Mesodermal cell (in vitro differentiated cells): ENCODE data around the gene INTS14.

Source experiments
- H3K27ac ChIP-seq: 2 replicates; pipeline ENCODE4 v1.7.0; 2013; ENCODE audit warnings: mild to moderate bottlenecking, low read depth, low read length, moderate library complexity; ENCODE audit not compliant: severe bottlenecking
- H3K36me3 ChIP-seq: 2 replicates; pipeline ENCODE4 v1.7.1; 2013; ENCODE audit warnings: mild to moderate bottlenecking, low read length, moderate library complexity; ENCODE audit not compliant: control insufficient read depth, insufficient read depth
- H3K4me1 ChIP-seq: one replicate; pipeline ENCODE4 v1.7.1; 2013; ENCODE audit warnings: mild to moderate bottlenecking, low read length; ENCODE audit not compliant: insufficient read depth, control insufficient read depth, poor library complexity, severe bottlenecking
- H3K4me3 ChIP-seq: 2 replicates; pipeline ENCODE4 v1.7.0; 2013; ENCODE audit warnings: low read length, control low read depth, mild to moderate bottlenecking; ENCODE audit not compliant: insufficient read depth, poor library complexity, severe bottlenecking; ENCODE audit errors: extremely low read depth
- H3K9me3 ChIP-seq: 2 replicates; pipeline ENCODE4 v1.7.1; 2013; ENCODE audit warnings: mild to moderate bottlenecking, low read length, moderate library complexity; ENCODE audit not compliant: control insufficient read depth
- WGBS, 2 experiments: methylation state at CpG; one replicate each; pipeline ENCODE4 v1.1.5; 2013; ENCODE audit warnings: missing lambda C conversion rate in 2 of 2; ENCODE audit not compliant: insufficient coverage in 2 of 2; 5-methylcytosine and 5-hydroxymethylcytosine counted together

Gene INTS14

GRCh38 chr15:65578904-65579728 lies 31.8 kb downstream of the INTS14 start:
- Histone ChIP-seq H3K36me3 (peaks cover 52% of the 10 kb centered on the region), H3K27ac (peak overlapping the region; percentile 84), H3K9me3 (no peaks in the 10 kb centered on the region), H3K4me3 (no peak overlapping the region), H3K4me1 (peaks cover 29% of the 10 kb centered on the region)
- 83 to 87% methylated on average over 5 to 8 of the region's 8 CpGs for WGBS, 2 experiments

GRCh38 chr15:65577129-65577996 lies 33.6 kb downstream of the INTS14 start:
- Histone ChIP-seq H3K4me1 (peaks cover 23% of the 10 kb centered on the region), H3K36me3 (peaks cover 66% of the 10 kb centered on the region), H3K9me3 (no peaks in the 10 kb centered on the region), H3K4me3 (no peak overlapping the region), H3K27ac (peak overlapping the region; percentile 13)
- WGBS, 2 experiments = 83 to 100% methylated on average over 1 to 3 of the region's 6 CpGs

DNA sequence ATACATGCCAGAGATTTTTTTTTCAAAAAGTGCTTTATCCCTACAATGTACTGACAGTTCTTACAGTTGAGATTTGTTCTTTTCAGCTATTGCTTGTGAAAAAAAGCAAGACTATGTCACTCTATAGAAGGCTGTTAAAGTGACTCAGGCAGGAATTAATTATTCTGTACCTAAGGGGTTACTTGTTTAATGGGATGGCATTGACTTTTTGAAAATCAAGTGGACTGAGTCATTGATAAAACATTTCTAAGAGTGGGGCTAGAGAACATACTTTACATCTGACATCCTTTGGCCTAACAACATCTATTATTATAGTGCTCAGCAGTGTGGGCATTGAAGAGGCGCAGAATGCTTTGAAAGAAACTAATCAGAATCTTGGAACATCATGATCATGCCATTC lies 34.3 kb downstream of the INTS14 start:
- WGBS, 2 experiments = 83% methylated on average over 1 of the region's 1 CpG; no CpG with 5 or more reads in 1 of the 2 experiments
- Histone ChIP-seq H3K36me3 (peaks cover 67% of the 10 kb centered on the region), H3K4me1 (peaks cover 23% of the 10 kb centered on the region), H3K27ac (no peak overlapping the region), H3K4me3 (no peak overlapping the region), H3K9me3 (no peaks in the 10 kb centered on the region)

DNA sequence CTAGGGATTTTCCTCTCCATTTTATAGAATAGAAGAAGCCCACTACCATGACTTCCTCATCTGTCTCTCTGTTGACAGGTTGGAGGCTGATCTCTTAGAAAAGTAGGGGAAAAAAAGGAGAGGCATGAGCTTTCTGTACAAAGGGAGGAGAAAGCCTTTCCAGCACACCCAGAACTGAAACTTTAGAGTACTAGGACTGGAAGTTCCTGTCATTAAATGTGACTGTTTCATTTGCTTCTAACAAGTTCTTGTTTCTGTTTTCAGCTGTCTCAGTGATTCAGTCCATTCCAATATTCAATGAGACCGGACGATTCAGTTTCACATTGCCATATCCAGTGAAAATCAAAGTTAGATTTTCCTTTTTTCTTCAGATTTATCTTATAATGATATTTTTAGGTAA lies 39.0 kb downstream of the INTS14 start:
- Histone ChIP-seq H3K9me3 (no peaks in the 10 kb centered on the region), H3K4me1 (no peaks in the 10 kb centered on the region), H3K4me3 (no peak overlapping the region), H3K27ac (no peak overlapping the region), H3K36me3 (peaks cover 79% of the 10 kb centered on the region)
- no CpG with 5 or more reads among the region's 2 CpGs for WGBS, 2 experiments

DNA sequence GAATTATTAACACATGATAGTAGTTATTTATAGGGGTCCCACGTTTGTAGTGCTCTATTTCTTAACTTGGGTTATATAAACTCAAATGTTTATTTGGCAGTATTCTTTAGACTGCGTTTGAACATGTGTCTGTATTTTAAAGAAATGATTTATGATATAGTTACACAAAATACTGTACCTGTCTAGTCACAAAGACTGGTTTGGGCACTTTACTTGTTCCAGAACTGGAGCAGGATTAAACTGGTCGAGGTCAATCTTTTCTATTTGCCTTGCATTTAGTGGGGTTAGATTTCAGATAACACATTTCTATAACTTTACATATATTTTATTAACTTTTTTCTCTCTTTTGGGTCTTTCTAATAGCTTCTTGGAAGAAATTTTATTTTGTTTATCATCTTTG lies 41.2 kb downstream of the INTS14 start:
- Histone ChIP-seq H3K9me3 (no peaks in the 10 kb centered on the region), H3K36me3 (peaks cover 94% of the 10 kb centered on the region), H3K4me3 (no peak overlapping the region), H3K27ac (no peak overlapping the region), H3K4me1 (no peaks in the 10 kb centered on the region)
- WGBS, 2 experiments = no CpG with 5 or more reads among the region's 3 CpGs

- no peak overlapping the region for H3K4me3 ChIP-seq
- H3K27ac ChIP-seq = no peak overlapping the region
- 100% methylated on average over 3 to 4 of the region's 6 CpGs for WGBS, 2 experiments
- H3K4me1 ChIP-seq = no peaks in the 10 kb centered on the region
- no peaks in the 10 kb centered on the region for H3K9me3 ChIP-seq
- H3K36me3 ChIP-seq = peaks cover 96% of the 10 kb centered on the region
Measured at GRCh38 chr15:65561934-65562333, 49.0 kb downstream of the INTS14 start.

DNA sequence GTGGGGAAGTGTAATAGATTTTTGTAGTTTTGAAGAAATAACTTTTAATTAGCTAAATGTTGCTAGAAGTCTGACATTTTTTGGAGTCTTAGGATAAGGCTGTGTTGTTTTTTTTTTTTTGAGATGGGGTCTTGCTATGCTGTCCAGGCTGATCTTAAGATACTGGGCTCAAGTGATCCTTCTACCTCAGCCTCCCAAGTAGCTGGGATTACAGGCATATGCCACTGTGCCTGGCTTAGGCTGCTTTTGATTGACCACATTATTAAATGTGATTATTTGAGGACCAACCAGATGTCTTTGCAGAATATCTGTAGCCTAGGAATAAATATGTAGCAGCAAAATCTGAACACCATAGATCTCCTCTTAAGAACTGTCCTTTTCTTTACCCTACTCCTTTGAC lies 51.0 kb downstream of the INTS14 start:
- Histone ChIP-seq H3K4me3 (no peak overlapping the region), H3K27ac (no peak overlapping the region), H3K36me3 (peaks cover 98% of the 10 kb centered on the region), H3K9me3 (no peaks in the 10 kb centered on the region), H3K4me1 (no peaks in the 10 kb centered on the region)

DNA sequence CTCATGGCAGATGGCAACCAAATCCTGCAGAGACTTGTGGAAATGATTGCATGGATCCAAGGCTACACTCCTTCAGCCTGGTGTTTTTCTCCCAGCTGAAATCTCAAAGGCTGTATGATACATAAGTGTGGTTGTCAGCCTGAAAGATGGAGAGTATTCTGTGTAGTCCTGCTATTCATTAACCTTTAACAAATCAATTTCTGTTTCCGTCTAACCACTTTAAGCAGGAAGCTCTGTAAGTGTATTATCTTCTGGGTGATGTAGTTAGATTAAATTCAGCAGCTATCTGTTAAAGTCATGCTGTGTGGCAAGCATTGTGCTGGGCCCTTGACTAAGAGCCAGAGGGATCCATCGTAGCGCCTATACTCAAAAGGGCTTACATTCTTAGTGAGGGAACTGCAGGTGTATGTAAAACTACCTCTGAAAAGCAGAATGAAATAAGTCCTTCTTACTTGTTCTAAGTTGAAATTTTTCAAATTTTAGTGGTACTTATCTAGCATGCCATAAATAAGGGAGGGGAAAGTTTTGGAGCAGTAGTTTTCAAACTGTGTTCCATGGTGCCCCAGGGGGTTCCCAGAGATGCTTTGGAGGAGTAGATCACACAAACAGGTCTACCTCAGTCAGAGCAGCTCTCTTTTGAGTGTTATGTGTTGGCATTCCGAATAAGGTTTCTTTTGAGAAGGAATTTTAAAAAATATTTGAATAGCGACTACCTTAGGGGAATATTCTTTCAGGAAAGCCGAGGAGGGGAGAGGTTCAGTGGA lies 51.8 kb downstream of the INTS14 start:
- Histone ChIP-seq H3K27ac (no peak overlapping the region), H3K9me3 (no peaks in the 10 kb centered on the region), H3K36me3 (peaks cover 98% of the 10 kb centered on the region), H3K4me1 (no peaks in the 10 kb centered on the region), H3K4me3 (no peak overlapping the region)
- 100% methylated on average over 1 to 2 of the region's 6 CpGs for WGBS, 2 experiments

DNA sequence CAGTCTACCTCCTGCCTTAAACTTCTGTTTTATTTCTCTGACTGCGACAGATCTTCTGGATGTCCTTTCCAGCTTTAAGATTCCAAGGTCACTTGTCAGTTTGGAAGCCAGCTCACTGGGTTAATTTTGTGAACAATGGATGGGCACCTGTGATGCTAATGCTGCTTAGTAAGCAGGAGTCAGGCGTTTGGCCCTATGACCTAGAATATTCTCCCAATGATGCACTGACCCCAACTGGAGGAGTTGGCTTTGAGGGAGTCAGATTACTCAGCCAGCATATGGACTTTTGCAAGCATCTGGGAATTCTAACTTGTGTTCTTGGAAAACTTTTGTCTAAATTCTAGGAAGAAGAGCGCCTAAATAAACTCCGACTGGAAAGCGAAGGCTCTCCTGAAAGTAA lies 52.6 kb downstream of the INTS14 start:
- H3K27ac ChIP-seq = no peak overlapping the region
- H3K9me3 ChIP-seq = no peaks in the 10 kb centered on the region
- WGBS, 2 experiments = 96 to 100% methylated on average over 4 to 5 of the region's 5 CpGs
- H3K36me3 ChIP-seq = peaks cover 98% of the 10 kb centered on the region
- no peak overlapping the region for H3K4me3 ChIP-seq
- no peaks in the 10 kb centered on the region for H3K4me1 ChIP-seq

DNA sequence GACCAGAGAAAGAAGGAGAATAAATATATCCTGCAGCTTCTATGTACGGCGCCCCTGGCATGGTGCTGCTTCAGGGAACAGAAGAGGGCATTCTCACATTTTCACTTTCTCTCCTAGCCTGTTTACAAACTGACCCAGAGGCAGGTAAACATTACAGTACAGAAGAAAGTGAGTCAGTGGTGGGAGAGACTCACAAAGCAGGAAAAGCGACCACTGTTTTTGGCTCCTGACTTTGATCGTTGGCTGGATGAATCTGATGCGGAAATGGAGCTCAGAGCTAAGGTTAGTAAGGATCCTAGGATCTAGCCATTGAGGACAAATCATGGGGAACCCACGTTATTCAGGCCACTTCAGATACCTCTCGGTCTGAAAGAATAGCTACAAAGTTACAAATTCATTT lies 54.3 kb downstream of the INTS14 start:
- Histone ChIP-seq H3K4me1 (no peaks in the 10 kb centered on the region), H3K9me3 (no peaks in the 10 kb centered on the region), H3K27ac (no peak overlapping the region), H3K4me3 (no peak overlapping the region), H3K36me3 (peaks cover 90% of the 10 kb centered on the region)
- 93 to 95% methylated on average over 4 of the region's 7 CpGs for WGBS, 2 experiments
